ENCODE results near the gene PIK3R2. TPM values are rescaled to one million over a fixed set of nuclear protein-coding genes. Genes with fewer than 3 reads are reported as not detected.

Gene PIK3R2
- polyA plus RNA-seq, 1 donor (not counting 4 experiments of a cell fraction or from before 2014, with no cell fraction given), result 13.9 TPM

DNA sequence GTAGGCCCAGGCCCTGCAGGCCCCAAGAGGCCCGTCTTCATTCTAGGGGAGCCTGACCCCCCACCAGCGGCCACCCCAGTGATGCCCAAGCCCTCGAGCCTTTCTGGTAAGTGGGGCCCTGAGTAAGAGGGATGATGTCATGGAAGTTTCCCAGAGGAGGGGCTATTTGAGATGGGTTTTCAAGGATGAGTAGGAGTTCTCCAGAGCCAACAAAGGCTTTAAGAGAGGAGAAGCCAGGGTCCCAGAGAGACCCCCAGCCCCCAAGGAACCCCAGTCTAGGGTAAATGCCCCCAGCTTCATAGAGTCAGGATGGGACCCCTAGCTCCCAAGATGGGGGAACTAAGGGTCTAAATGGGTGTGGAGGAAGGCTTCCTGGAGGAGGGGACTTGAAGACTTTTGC, 9.1 kb upstream of the PIK3R2 start:
- Histone ChIP-seq H3K9me3 (ENCODE audit: control insufficient read depth, low read depth, low read length) (no peaks in the 10 kb centered on the region), H3K27ac (ENCODE audit: control insufficient read depth, insufficient read depth, low read length) (no peak overlapping the region), H3K9me1 (ENCODE audit: control insufficient read depth, extremely low read depth, insufficient read depth, low read length) (no peaks in the 10 kb centered on the region), H3K79me2 (ENCODE audit: control insufficient read depth, insufficient read depth, low read length) (no peaks in the 10 kb centered on the region), H3K4me1 (ENCODE audit: control insufficient read depth, extremely low read depth, insufficient read depth, low read length) (no peaks in the 10 kb centered on the region), H3K9ac (ENCODE audit: control insufficient read depth, extremely low read depth, insufficient read depth, low read length) (no peak overlapping the region), H4K20me1 (ENCODE audit: control insufficient read depth, extremely low read depth, insufficient read depth, low read length) (no peaks in the 10 kb centered on the region), H3K4me3 (ENCODE audit: control insufficient read depth in 2 of 3, extremely low read depth in 1 of 3, insufficient read depth in 2 of 3, low read depth in 1 of 3, low read length in 3 of 3) (no peak overlapping the region), H2AFZ (ENCODE audit: control insufficient read depth, low read length) (no peak overlapping the region), H3K36me3 (ENCODE audit: control insufficient read depth in 2 of 2, extremely low read depth in 1 of 2, insufficient read depth in 2 of 2, low read length in 2 of 2) (peaks cover 0 to 13% of the 10 kb centered on the region in 2 experiments), H3K4me2 (ENCODE audit: control insufficient read depth, extremely low read depth, insufficient read depth, low read depth, low read length) (no peak overlapping the region), H3K27me3 (ENCODE audit: control insufficient read depth, extremely low read depth, insufficient read depth, low read length) (no peaks in the 10 kb centered on the region)
- FAIRE-seq, result no peak
- dilution Hi-C loops (cut with MboI; ENCODE audit: extremely low pct_ligation_motif_present, low sequenced_read_pairs), result no loop called here
- TF ChIP-seq EZH2 (IDR thresholded peaks at IDR 0.05; ENCODE audit: low read length), result no peak
- TF ChIP-seq, protein P1, sequence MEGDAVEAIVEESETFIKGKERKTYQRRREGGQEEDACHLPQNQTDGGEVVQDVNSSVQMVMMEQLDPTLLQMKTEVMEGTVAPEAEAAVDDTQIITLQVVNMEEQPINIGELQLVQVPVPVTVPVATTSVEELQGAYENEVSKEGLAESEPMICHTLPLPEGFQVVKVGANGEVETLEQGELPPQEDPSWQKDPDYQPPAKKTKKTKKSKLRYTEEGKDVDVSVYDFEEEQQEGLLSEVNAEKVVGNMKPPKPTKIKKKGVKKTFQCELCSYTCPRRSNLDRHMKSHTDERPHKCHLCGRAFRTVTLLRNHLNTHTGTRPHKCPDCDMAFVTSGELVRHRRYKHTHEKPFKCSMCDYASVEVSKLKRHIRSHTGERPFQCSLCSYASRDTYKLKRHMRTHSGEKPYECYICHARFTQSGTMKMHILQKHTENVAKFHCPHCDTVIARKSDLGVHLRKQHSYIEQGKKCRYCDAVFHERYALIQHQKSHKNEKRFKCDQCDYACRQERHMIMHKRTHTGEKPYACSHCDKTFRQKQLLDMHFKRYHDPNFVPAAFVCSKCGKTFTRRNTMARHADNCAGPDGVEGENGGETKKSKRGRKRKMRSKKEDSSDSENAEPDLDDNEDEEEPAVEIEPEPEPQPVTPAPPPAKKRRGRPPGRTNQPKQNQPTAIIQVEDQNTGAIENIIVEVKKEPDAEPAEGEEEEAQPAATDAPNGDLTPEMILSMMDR (optimal IDR thresholded peaks at IDR 0.05 in 1 of 3, IDR thresholded peaks at IDR 0.05 in 1 of 3, conservative IDR thresholded peaks at IDR 0.05 in 1 of 3; ENCODE audit: extremely low read depth in 1 of 3, insufficient read depth in 2 of 3, low read length in 3 of 3), result no peak
- DNase-seq (ENCODE audit: low read depth, low spot score), result no peak

- Histone ChIP-seq H3K4me2 (ENCODE audit: control insufficient read depth, extremely low read depth, insufficient read depth, low read depth, low read length) (no peak overlapping the region), H3K9ac (ENCODE audit: control insufficient read depth, extremely low read depth, insufficient read depth, low read length) (no peak overlapping the region), H3K9me3 (ENCODE audit: control insufficient read depth, low read depth, low read length) (no peaks in the 10 kb centered on the region), H3K79me2 (ENCODE audit: control insufficient read depth, insufficient read depth, low read length) (no peaks in the 10 kb centered on the region), H3K4me3 (ENCODE audit: control insufficient read depth in 2 of 3, extremely low read depth in 1 of 3, insufficient read depth in 2 of 3, low read depth in 1 of 3, low read length in 3 of 3) (no peak overlapping the region), H3K27ac (ENCODE audit: control insufficient read depth, insufficient read depth, low read length) (no peak overlapping the region), H4K20me1 (ENCODE audit: control insufficient read depth, extremely low read depth, insufficient read depth, low read length) (no peaks in the 10 kb centered on the region), H3K27me3 (ENCODE audit: control insufficient read depth, extremely low read depth, insufficient read depth, low read length) (no peaks in the 10 kb centered on the region), H3K36me3 (ENCODE audit: control insufficient read depth in 2 of 2, extremely low read depth in 1 of 2, insufficient read depth in 2 of 2, low read length in 2 of 2) (peaks cover 0 to 13% of the 10 kb centered on the region in 2 experiments), H3K9me1 (ENCODE audit: control insufficient read depth, extremely low read depth, insufficient read depth, low read length) (no peaks in the 10 kb centered on the region), H2AFZ (ENCODE audit: control insufficient read depth, low read length) (no peak overlapping the region), H3K4me1 (ENCODE audit: control insufficient read depth, extremely low read depth, insufficient read depth, low read length) (no peaks in the 10 kb centered on the region)
- TF ChIP-seq EZH2 (IDR thresholded peaks at IDR 0.05; ENCODE audit: low read length), result no peak
- TF ChIP-seq, protein P1 (optimal IDR thresholded peaks at IDR 0.05 in 1 of 3, IDR thresholded peaks at IDR 0.05 in 1 of 3, conservative IDR thresholded peaks at IDR 0.05 in 1 of 3; ENCODE audit: extremely low read depth in 1 of 3, insufficient read depth in 2 of 3, low read length in 3 of 3), result no peak
- dilution Hi-C loops (cut with MboI; ENCODE audit: extremely low pct_ligation_motif_present, low sequenced_read_pairs), result no loop called here
- no peak for DNase-seq (ENCODE audit: low read depth, low spot score)
- FAIRE-seq, result no peak
Measured at GRCh38 chr19:18144361-18144760, 8.6 kb upstream of the PIK3R2 start.

Data from keratinocyte (primary cell).